GM12878 (cell line): Measurements from ENCODE around the gene ZSCAN20. TPM values are rescaled to one million over a fixed set of nuclear protein-coding genes. Genes with fewer than 3 reads are reported as not detected.

Source experiments
- BCL3 ChIP-seq: IDR thresholded peaks from 2 replicates; pipeline ENCODE4 v1.6.1; 2011; ENCODE audit warnings: borderline replicate concordance, low read depth, mild to moderate bottlenecking, moderate library complexity, low read length; ENCODE audit not compliant: insufficient read depth, poor library complexity, severe bottlenecking
- BMI1 ChIP-seq: fragments of 450-650 bp; IDR thresholded peaks from 2 replicates; pipeline ENCODE4 v1.6.1; 2016; ENCODE audit warnings: mild to moderate bottlenecking, moderate library complexity, borderline replicate concordance
- CEBPB ChIP-seq, 2 experiments: fragments of 150-350 bp in 1 of 2; IDR thresholded peaks; 2 replicates each; pipeline ENCODE4 v1.6.1; 2012 to 2014; ENCODE audit warnings: low read depth in 2 of 2, low read length in 2 of 2, borderline replicate concordance in 1 of 2, inconsistent platforms in 1 of 2
- CREB1 ChIP-seq: IDR thresholded peaks from 2 replicates; pipeline ENCODE4 v1.6.1; 2012; ENCODE audit warnings: low read depth, mild to moderate bottlenecking, inconsistent platforms
- IRF3 ChIP-seq: fragments of 450-650 bp; IDR thresholded peaks from 2 replicates; pipeline ENCODE4 v1.6.1; 2014; ENCODE audit warnings: mild to moderate bottlenecking
- JUND ChIP-seq: IDR thresholded peaks from 2 replicates; pipeline ENCODE4 v1.6.1; 2012; ENCODE audit warnings: low read depth, mild to moderate bottlenecking, low read length, improper control_type of control experiment, moderate library complexity
- MEF2B ChIP-seq: fragments of 450-650 bp; IDR thresholded peaks from 2 replicates; pipeline ENCODE4 v1.6.1; 2018; ENCODE audit warnings: mild to moderate bottlenecking, moderate library complexity; ENCODE audit not compliant: partially characterized antibody, poor library complexity, severe bottlenecking
- MYB ChIP-seq: fragments of 150-350 bp; IDR thresholded peaks from 2 replicates; pipeline ENCODE4 v1.6.1; 2014; ENCODE audit warnings: mild to moderate bottlenecking, low read depth, low read length, borderline replicate concordance
- NR2C2 ChIP-seq: IDR thresholded peaks from 2 replicates; pipeline ENCODE4 v1.6.1; 2011; ENCODE audit warnings: borderline replicate concordance, low read depth; ENCODE audit not compliant: control insufficient read depth, insufficient read length
- NRF1 ChIP-seq: conservative IDR thresholded peaks from 2 replicates; pipeline ENCODE4 v1.6.1; 2011; ENCODE audit warnings: mild to moderate bottlenecking, low read depth, low read length, improper control_type of control experiment
- PAX8 ChIP-seq: fragments of 450-650 bp; IDR thresholded peaks from 2 replicates; pipeline ENCODE4 v1.6.1; 2017; ENCODE audit warnings: mild to moderate bottlenecking, moderate library complexity
- PML ChIP-seq: IDR thresholded peaks from 2 replicates; pipeline ENCODE4 v1.6.1; 2012; ENCODE audit warnings: low read length, inconsistent platforms
- SPI1 ChIP-seq: IDR thresholded peaks from 2 replicates; pipeline ENCODE4 v1.6.1; 2011; ENCODE audit warnings: low read depth, mild to moderate bottlenecking, low read length, moderate library complexity, borderline replicate concordance; ENCODE audit not compliant: insufficient read depth
- TCF12 ChIP-seq: IDR thresholded peaks from 2 replicates; pipeline ENCODE4 v1.6.1; 2011; ENCODE audit warnings: low read depth, mild to moderate bottlenecking, low read length
- ZNF24 ChIP-seq: fragments of 450-650 bp; IDR thresholded peaks from 2 replicates; pipeline ENCODE4 v1.6.1; 2017; ENCODE audit warnings: antibody characterized with exemption, mild to moderate bottlenecking
- ZNF274 ChIP-seq: IDR thresholded peaks from one replicate; pipeline ENCODE4 v1.8.0; 2011; ENCODE audit not compliant: insufficient read length, insufficient read depth
- ZNF384 ChIP-seq: IDR thresholded peaks from 2 replicates; pipeline ENCODE4 v1.6.1; 2012; ENCODE audit warnings: low read depth, mild to moderate bottlenecking, low read length, improper control_type of control experiment, borderline replicate concordance
- ZNF687 ChIP-seq: fragments of 450-650 bp; IDR thresholded peaks from 2 replicates; pipeline ENCODE4 v1.6.1; 2017; ENCODE audit warnings: mild to moderate bottlenecking, moderate library complexity
- polyA plus RNA-seq, 11 experiments: library from polyadenylated mRNA; depleted of rRNA in 4 of 11; unstranded in 6 of 11; stranded (reverse) in 5 of 11; fragments of >200 nt; fragmentation: Nextera tagmentation in 4 of 11; fragmentation: Illumina TruSeq in 1 of 11; extraction: Ambion mirVana in 4 of 11; extraction: Trizol in 1 of 11; gene quantifications; 1 replicate in 1 of 11; 2 replicates in 10 of 11; pipeline versions ENCODE4 v1.2.1 to v1.2.3, GENCODE V29; 2011 to 2016; ENCODE audit warnings: inconsistent platforms in 2 of 11, missing spikeins in 2 of 11, low read depth in 1 of 11
- total RNA-seq, 4 experiments: library from RNA; depleted of rRNA in 3 of 4; stranded (reverse); fragments of >200 nt in 3 of 4; fragmentation: Illumina TruSeq in 1 of 4; extraction: Trizol in 1 of 4; gene quantifications; 2 replicates each; pipeline versions ENCODE4 v1.2.1 to v1.2.3, GENCODE V29; 2013 to 2021
- TF ChIP-seq, protein P1 (sequence below): IDR thresholded peaks from 2 replicates; pipeline ENCODE4 v1.6.1; 2012; ENCODE audit warnings: mild to moderate bottlenecking, low read depth, low read length

The ZSCAN20 gene
- total and polyA plus RNA-seq, 10 of the 15 experiments (the other 5 are each of a cell fraction or from before 2014, with no cell fraction given): 0.35 to 5.1 (median 2.4) TPM

GRCh38 chr1:33425900-33426299 is 46.5 kb upstream of the ZSCAN20 start (continued):
- TF ChIP-seq BCL3 (no peak), NR2C2 (no peak), JUND (no peak), ZNF24 (no peak), NRF1 (no peak), SPI1 (peak; percentile 34; the same call in 1 of the 2 replicates), IRF3 (no peak), BMI1 (no peak), TCF12 (no peak), PML (no peak; the same call in 1 of the 2 replicates), CEBPB (IDR thresholded peaks at IDR 0.05; ENCODE audit: borderline replicate concordance in 1 of 2, low read depth in 2 of 2, low read length in 2 of 2) (no peak), ZNF274 (no peak), MEF2B (no peak), CREB1 (peak; percentile 39; the same call in 1 of the 2 replicates), PAX8 (no peak), ZNF384 (no peak), MYB (no peak), ZNF687 (no peak)
- TF ChIP-seq, protein P1, sequence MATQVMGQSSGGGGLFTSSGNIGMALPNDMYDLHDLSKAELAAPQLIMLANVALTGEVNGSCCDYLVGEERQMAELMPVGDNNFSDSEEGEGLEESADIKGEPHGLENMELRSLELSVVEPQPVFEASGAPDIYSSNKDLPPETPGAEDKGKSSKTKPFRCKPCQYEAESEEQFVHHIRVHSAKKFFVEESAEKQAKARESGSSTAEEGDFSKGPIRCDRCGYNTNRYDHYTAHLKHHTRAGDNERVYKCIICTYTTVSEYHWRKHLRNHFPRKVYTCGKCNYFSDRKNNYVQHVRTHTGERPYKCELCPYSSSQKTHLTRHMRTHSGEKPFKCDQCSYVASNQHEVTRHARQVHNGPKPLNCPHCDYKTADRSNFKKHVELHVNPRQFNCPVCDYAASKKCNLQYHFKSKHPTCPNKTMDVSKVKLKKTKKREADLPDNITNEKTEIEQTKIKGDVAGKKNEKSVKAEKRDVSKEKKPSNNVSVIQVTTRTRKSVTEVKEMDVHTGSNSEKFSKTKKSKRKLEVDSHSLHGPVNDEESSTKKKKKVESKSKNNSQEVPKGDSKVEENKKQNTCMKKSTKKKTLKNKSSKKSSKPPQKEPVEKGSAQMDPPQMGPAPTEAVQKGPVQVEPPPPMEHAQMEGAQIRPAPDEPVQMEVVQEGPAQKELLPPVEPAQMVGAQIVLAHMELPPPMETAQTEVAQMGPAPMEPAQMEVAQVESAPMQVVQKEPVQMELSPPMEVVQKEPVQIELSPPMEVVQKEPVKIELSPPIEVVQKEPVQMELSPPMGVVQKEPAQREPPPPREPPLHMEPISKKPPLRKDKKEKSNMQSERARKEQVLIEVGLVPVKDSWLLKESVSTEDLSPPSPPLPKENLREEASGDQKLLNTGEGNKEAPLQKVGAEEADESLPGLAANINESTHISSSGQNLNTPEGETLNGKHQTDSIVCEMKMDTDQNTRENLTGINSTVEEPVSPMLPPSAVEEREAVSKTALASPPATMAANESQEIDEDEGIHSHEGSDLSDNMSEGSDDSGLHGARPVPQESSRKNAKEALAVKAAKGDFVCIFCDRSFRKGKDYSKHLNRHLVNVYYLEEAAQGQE: no peak
